RWPE2 (cell line): ENCODE data around the gene DUSP6.

ENCODE experiments used
- ATAC-seq: fragments of 200-7000 bp; cut with Tn5 transposase; 3 replicates; pipeline ENCODE4 v1.9.1; 2021; ENCODE audit warnings: low read depth
- DNase-seq: peaks from one replicate; pipeline ENCODE4 v3.0.0-alpha.2; 2020; ENCODE audit warnings: low spot score
- H3K27ac ChIP-seq: fragments of 450-650 bp; 2 replicates; pipeline ENCODE4 v1.5.1; 2017; ENCODE audit warnings: mild to moderate bottlenecking; ENCODE audit not compliant: poor library complexity, severe bottlenecking
- H3K27me3 ChIP-seq: fragments of 250-450 bp; sonication (Bioruptor Pico); 2 replicates; pipeline ENCODE4 v1.5.1; 2021; ENCODE audit warnings: mild to moderate bottlenecking, moderate library complexity; ENCODE audit not compliant: insufficient read depth, poor library complexity, severe bottlenecking
- H3K36me3 ChIP-seq: fragments of 250-450 bp; sonication (Bioruptor Pico); 2 replicates; pipeline ENCODE4 v1.5.1; 2020; ENCODE audit warnings: low read depth, mild to moderate bottlenecking, moderate library complexity
- H3K4me1 ChIP-seq: fragments of 250-450 bp; sonication (Bioruptor Pico); 2 replicates; pipeline ENCODE4 v1.5.1; 2021; ENCODE audit warnings: mild to moderate bottlenecking, moderate library complexity; ENCODE audit not compliant: insufficient read depth, poor library complexity, severe bottlenecking
- H3K4me3 ChIP-seq: fragments of 250-450 bp; sonication (Bioruptor Pico); 2 replicates; pipeline ENCODE4 v1.5.1; 2021; ENCODE audit warnings: mild to moderate bottlenecking, moderate library complexity; ENCODE audit not compliant: severe bottlenecking
- H3K9me3 ChIP-seq: fragments of 250-450 bp; sonication (Bioruptor Pico); 2 replicates; pipeline ENCODE4 v1.5.1; 2021; ENCODE audit warnings: mild to moderate bottlenecking, moderate library complexity; ENCODE audit not compliant: severe bottlenecking
- CTCF ChIP-seq: fragments of 450-650 bp; IDR thresholded peaks from one replicate; pipeline ENCODE4 v1.5.1; 2017; ENCODE audit warnings: mild to moderate bottlenecking, moderate library complexity; ENCODE audit not compliant: poor library complexity, severe bottlenecking

Gene DUSP6

DNA sequence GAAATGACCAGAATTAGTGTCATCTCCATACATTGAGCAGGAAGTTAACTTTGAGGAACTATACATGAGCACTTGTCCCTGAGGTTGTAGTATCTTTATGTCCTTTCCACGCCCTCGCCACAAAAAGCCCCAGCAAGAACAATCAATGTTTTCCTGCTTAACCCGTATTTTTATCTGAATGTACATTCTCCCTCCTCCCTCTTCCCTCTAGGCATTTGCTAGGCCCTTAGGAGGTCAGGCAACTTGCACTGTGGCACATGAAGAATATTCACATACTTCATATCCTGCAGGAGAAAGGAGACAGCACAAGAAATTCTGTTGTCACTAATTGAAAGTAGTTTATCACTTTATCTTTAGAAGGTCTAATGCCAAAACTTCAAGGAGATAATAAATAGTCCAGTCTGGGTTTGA lies 18.1 kb upstream of the DUSP6 start:
- Histone ChIP-seq H3K4me3 (no peak overlapping the region), H3K4me1 (peaks cover 71% of the 10 kb centered on the region), H3K27ac (peak overlapping the region; percentile 100), H3K27me3 (no peaks in the 10 kb centered on the region), H3K9me3 (no peaks in the 10 kb centered on the region), H3K36me3 (no peaks in the 10 kb centered on the region)
- DNase-seq (no peak), ATAC-seq (peak; percentile 33)
- no peak for TF ChIP-seq CTCF

DNA sequence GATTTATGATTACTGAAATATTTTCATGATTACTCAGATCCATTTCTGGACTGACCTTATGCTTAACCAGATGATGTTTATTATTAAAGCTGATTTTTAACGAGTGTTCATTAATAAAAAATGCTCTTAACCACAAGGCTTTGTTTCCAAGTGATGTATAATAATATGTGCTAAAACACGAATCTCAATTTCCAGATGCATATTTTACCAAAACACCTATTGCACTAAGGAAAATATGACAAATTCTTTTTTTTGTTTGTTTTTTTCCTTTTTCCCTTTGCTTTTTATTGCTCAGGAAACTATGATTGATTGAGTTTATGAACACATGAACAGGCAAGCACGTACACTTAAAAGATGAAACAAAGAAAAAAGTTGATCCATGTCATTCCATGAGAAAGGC lies 16.9 kb upstream of the DUSP6 start:
- peak overlapping the region; percentile 100 for H3K27ac ChIP-seq
- no peak for TF ChIP-seq CTCF
- H3K9me3 ChIP-seq = no peaks in the 10 kb centered on the region
- H3K4me1 ChIP-seq = peaks cover 58% of the 10 kb centered on the region
- H3K27me3 ChIP-seq = no peaks in the 10 kb centered on the region
- ATAC-seq (no peak), DNase-seq (no peak)
- H3K36me3 ChIP-seq = no peaks in the 10 kb centered on the region
- H3K4me3 ChIP-seq = no peak overlapping the region

GRCh38 chr12:89368391-89368790 lies 16.1 kb upstream of the DUSP6 start:
- H3K36me3 ChIP-seq = no peaks in the 10 kb centered on the region
- no peaks in the 10 kb centered on the region for H3K9me3 ChIP-seq
- peaks cover 50% of the 10 kb centered on the region for H3K4me1 ChIP-seq
- ATAC-seq = no peak
- peak overlapping the region; percentile 100 for H3K27ac ChIP-seq
- no peaks in the 10 kb centered on the region for H3K27me3 ChIP-seq
- no peak for DNase-seq
- no peak for TF ChIP-seq CTCF
- no peak overlapping the region for H3K4me3 ChIP-seq

GRCh38 chr12:89366676-89367364 lies 14.5 kb upstream of the DUSP6 start:
- no peak for TF ChIP-seq CTCF
- Histone ChIP-seq H3K27me3 (no peaks in the 10 kb centered on the region), H3K27ac (no peak overlapping the region), H3K4me3 (no peak overlapping the region), H3K9me3 (no peaks in the 10 kb centered on the region), H3K4me1 (peaks cover 40% of the 10 kb centered on the region), H3K36me3 (no peaks in the 10 kb centered on the region)
- ATAC-seq (no peak), DNase-seq (no peak)

DNA sequence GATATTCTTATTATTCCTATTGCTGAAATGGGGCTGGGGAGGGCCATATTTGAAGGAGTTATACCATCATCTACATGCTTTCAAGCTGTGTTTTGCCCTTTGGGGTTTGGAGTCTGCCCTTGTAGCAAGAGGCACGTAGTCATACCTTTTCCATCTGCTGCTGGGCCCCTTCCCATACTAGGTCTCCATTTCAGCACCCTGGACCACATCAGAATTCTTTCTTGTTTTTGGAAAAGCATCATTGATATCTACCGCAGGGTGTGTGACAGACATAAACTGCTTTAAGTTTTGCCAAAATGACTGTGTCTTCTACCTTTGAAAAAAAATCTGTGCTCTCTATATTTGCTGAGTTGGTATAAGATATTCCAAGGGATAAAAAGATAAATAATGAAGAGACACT lies 12.3 kb upstream of the DUSP6 start:
- no peak for TF ChIP-seq CTCF
- ATAC-seq = no peak
- Histone ChIP-seq H3K27me3 (no peaks in the 10 kb centered on the region), H3K9me3 (no peaks in the 10 kb centered on the region), H3K36me3 (no peaks in the 10 kb centered on the region), H3K4me1 (peaks cover 21% of the 10 kb centered on the region), H3K27ac (no peak overlapping the region), H3K4me3 (no peak overlapping the region)
- no peak for DNase-seq
